Measurements from ENCODE around the gene RPH3AL.

- TF ChIP-seq CTCF (IDR thresholded peaks at IDR 0.05 in 4 of 5, conservative IDR thresholded peaks at IDR 0.05 in 1 of 5) (no peak), POLR2A (IDR thresholded peaks at IDR 0.05) (no peak)
Observed at GRCh38 chr17:227946-228615, 124.5 kb downstream of the RPH3AL start.

All from gastrocnemius medialis (tissue), 4 donors.